Omental fat pad (tissue), 4 donors: ENCODE measurements around the gene IGSF9B. TPM values are rescaled to one million over a fixed set of nuclear protein-coding genes. Genes with fewer than 3 reads are reported as not detected.

Experiments used
- ATAC-seq: fragments of 150-250 bp; one replicate; pipeline ENCODE4 v1.9.1; 2016; ENCODE audit warnings: mild to moderate bottlenecking, moderate library complexity; ENCODE audit not compliant: low FRiP score
- DNase-seq: peaks from one replicate; pipeline ENCODE4 v3.0.0-alpha.2; 2019; ENCODE audit warnings: low spot score
- total RNA-seq, 4 donors: library from RNA; depleted of rRNA; stranded (reverse); fragments of >200 nt; gene quantifications; one replicate each; pipeline ENCODE4 v1.1.0, GENCODE V29; 2016
- TF ChIP-seq, protein P1 (sequence below), 3 donors: fragments of 450-650 bp; IDR thresholded peaks; one replicate each; pipeline ENCODE4 v1.5.1; 2016 to 2017; ENCODE audit warnings: antibody characterized with exemption in 3 of 3, mild to moderate bottlenecking in 3 of 3, moderate library complexity in 2 of 3

Gene IGSF9B
- total RNA-seq, 4 donors from 2014 or later, result 2.0 to 29.7 (median 6.6) TPM

DNA sequence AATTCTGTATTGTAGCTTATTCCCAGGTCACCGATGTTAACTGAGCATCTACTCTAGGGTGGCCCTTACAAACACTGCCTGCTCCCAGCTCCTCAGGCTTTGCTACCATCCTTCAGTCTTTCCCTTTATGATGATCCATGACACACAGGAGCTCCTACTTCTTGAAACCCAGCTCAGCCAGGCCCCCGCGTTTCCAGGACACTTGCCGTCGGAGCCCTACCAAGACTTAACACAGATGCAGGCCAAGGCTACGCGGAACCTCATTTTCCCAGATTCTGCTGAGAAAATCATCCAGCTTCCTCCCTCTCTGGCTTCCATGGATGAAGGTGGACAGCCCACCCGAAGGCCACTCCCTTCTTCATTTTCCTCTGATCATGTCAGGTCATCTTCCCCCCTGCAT is 18.6 kb downstream of the IGSF9B start:
- TF ChIP-seq, protein P1, sequence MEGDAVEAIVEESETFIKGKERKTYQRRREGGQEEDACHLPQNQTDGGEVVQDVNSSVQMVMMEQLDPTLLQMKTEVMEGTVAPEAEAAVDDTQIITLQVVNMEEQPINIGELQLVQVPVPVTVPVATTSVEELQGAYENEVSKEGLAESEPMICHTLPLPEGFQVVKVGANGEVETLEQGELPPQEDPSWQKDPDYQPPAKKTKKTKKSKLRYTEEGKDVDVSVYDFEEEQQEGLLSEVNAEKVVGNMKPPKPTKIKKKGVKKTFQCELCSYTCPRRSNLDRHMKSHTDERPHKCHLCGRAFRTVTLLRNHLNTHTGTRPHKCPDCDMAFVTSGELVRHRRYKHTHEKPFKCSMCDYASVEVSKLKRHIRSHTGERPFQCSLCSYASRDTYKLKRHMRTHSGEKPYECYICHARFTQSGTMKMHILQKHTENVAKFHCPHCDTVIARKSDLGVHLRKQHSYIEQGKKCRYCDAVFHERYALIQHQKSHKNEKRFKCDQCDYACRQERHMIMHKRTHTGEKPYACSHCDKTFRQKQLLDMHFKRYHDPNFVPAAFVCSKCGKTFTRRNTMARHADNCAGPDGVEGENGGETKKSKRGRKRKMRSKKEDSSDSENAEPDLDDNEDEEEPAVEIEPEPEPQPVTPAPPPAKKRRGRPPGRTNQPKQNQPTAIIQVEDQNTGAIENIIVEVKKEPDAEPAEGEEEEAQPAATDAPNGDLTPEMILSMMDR (IDR thresholded peaks at IDR 0.05), result no peak
- no peak for ATAC-seq
- no peak for DNase-seq

DNA sequence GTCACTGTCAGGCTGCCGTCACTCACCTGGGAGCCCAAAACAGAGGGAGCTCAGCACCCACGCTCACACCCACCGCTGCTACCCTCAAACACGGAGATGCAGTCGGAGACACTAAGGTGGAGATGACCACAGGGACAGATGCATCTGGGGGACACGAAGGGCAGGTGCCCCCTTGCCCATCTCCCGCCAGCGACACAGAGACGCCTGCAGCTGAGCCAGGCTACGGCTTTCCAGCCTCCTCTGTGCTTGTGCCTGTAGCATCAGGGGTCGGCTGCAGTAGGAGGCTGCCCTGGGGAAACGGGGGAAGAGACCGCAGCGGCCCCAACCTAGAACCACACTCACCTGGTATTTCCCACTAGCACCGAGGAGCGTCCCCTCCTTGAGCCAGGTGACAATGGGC is 19.3 kb downstream of the IGSF9B start:
- ATAC-seq, result no peak
- no peak for DNase-seq
- TF ChIP-seq, protein P1 (IDR thresholded peaks at IDR 0.05), result no peak

DNA sequence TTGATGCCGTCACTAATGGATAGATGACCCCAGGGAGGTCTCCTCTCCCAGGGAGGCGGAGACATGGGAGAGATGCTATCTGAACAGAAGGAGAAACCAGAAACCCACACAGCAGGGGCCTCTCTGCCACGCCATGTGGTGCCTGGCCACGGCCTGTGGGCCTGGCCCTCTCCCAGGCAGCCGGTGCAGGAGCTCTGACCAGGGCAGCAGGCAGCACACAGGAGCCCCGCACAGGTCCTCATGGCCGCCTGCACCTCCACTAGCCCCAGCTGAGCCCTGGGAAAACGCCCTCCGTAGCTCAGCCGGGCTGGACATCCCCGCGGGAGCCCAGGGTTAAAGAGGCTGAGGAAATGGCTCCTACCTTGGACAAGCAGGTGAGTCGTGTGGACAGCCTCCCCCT is 19.8 kb downstream of the IGSF9B start:
- no peak for DNase-seq
- TF ChIP-seq, protein P1 (IDR thresholded peaks at IDR 0.05), result no peak
- no peak for ATAC-seq

DNA sequence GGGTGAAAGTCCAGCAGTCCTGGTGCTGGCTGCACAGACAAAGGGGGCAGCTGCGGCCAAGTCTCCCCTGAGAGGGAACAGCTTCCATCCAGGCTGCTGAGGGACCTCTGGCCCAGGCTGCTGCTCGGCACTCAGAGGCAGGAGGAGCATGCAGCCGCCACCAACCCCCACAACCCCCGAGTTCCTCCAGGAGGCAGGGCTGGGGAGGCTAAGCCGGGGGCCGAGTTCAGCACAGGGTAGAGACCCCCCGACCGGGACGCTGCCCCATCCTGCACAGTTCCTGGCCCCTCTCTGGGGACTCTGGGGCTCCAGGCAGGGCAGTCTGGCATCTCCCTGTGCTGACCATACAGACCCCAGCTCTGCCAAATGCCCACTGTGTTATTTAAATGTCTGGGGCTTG is 20.2 kb downstream of the IGSF9B start:
- DNase-seq (no peak), ATAC-seq (no peak)
- TF ChIP-seq, protein P1 (IDR thresholded peaks at IDR 0.05), result no peak

DNA sequence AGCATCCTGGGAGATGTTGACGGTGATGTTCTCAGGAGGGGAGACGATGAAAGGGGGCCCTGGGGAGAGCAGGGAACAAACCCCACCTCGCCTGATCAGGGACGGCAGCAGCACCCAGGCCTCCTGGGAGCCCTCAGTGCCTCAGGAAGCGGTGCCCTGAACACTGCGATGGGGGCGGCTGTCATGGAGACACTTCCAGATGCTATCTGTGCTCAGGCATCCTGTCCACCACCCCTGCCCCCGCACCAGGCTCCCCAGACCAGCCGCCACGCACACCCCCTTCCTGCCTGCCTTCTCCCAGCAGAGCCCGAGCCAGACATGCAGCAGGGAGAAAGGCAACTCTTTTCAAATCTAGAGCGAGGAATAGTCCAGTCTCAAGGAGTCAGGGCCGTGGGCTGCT is 20.6 kb downstream of the IGSF9B start:
- TF ChIP-seq, protein P1 (IDR thresholded peaks at IDR 0.05), result no peak
- ATAC-seq (no peak), DNase-seq (no peak)

DNA sequence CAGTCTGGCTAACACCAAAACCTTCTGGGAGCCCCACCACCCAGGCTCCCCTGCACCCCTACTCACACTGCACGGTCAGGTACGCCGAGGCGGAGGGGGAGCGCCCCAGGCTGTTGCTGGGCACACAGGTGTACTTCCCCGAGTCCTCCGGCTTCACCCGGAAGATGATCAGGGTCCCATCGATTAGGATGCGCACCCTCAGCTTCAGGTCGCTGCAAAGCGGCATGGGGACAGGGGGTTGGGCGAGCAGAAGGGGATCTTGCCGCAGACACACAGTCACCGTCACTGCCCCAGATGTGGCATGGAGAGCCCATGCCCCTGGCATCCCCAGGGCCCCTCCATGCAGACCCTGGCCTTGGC is 21.2 kb downstream of the IGSF9B start:
- no peak for ATAC-seq
- TF ChIP-seq, protein P1 (IDR thresholded peaks at IDR 0.05), result no peak
- DNase-seq, result no peak

DNA sequence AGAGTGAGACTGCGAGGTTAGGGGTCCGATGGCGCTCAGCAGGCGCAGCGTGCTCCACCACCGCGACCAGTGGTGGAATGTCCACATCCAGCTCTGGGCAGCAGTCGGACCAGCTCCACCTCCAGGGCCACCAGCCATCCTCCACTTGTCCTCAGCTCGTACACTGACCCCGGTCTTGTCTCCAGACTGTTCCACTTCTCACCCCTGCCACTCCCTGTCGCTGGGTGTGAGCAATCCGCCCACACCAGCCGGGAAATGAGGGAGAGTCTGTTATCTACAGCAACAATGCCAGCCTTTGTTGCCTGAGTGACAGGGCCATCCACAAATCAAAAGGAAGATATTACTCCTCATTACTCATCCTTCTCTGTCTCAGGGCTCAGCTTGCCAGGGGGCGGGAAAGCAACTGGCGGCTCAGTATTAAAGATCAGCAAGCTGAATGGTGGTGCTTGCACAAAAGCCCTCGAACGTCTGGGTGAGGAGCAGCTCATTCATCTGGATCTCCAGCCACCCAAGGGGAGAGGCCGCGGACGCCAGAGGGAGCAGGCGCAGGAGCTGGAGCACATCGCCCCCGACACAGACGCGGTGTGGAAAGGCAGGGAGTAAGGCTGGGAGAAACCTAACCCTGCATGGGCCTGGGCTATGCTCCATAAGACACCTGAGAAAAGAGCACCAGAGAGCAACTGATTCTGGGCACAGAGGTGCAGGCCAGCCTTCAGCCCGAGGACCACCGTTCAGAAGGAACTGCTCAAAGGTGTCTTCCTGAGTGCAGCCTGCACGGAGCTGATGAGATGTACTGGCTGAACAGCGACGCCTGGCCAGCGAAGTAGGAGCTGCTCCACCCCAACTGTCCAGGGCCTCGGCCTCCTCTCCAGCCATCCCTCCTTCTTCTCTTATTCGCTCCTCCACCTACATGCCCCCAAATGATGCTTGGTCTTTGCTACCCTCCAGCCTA is 21.9 kb downstream of the IGSF9B start:
- TF ChIP-seq, protein P1 (IDR thresholded peaks at IDR 0.05), result no peak
- ATAC-seq (peak; percentile 63), DNase-seq (no peak)
